GM23338 (cell line): ENCODE measurements around the gene USP46.

Experiments
- CREB1 ChIP-seq: fragments of 250-450 bp; sonication (Bioruptor Pico); IDR thresholded peaks from 2 replicates; pipeline ENCODE4 v1.5.0; 2020; ENCODE audit warnings: low read depth, mild to moderate bottlenecking, moderate library complexity
- CTCF ChIP-seq, 2 experiments: fragments of 200-600 bp in 1 of 2; sonication (generic) in 1 of 2; conservative IDR thresholded peaks; 2 replicates each; pipeline versions ENCODE4 v1.5.1 to v1.6.1; 2016 to 2017; ENCODE audit warnings: antibody characterized with exemption in 2 of 2, low read depth in 2 of 2, mild to moderate bottlenecking in 2 of 2, moderate library complexity in 1 of 2
- EZH2 ChIP-seq: fragments of 200-600 bp; sonication (generic); IDR thresholded peaks from one replicate; pipeline ENCODE4 v1.8.0; 2017; ENCODE audit warnings: antibody characterized with exemption, mild to moderate bottlenecking, low read depth; ENCODE audit not compliant: unreplicated experiment
- EZH2phosphoT487 ChIP-seq: fragments of 200-600 bp; sonication (generic); IDR thresholded peaks from one replicate; pipeline ENCODE4 v1.8.1; 2018; ENCODE audit warnings: antibody characterized with exemption; ENCODE audit not compliant: unreplicated experiment
- JUNB ChIP-seq: IDR thresholded peaks from one replicate; pipeline ENCODE4 v1.6.1; 2016; ENCODE audit warnings: antibody characterized with exemption; ENCODE audit not compliant: unreplicated experiment
- POLR2AphosphoS5 ChIP-seq: IDR thresholded peaks from 2 replicates; pipeline ENCODE4 v1.6.1; 2016; ENCODE audit warnings: antibody characterized with exemption, low read depth
- REST ChIP-seq: IDR thresholded peaks from one replicate; pipeline ENCODE4 v1.6.1; 2018; ENCODE audit warnings: antibody characterized with exemption; ENCODE audit not compliant: unreplicated experiment
- STAT1 ChIP-seq: IDR thresholded peaks from one replicate; pipeline ENCODE4 v1.6.1; 2016; ENCODE audit warnings: antibody characterized with exemption; ENCODE audit not compliant: unreplicated experiment
- ZNF462 ChIP-seq: fragments of 250-450 bp; sonication (Bioruptor Pico); IDR thresholded peaks from 2 replicates; pipeline ENCODE4 v1.5.0; 2020; ENCODE audit warnings: mild to moderate bottlenecking, moderate library complexity

- TF ChIP-seq CTCF (conservative IDR thresholded peaks at IDR 0.05; ENCODE audit: low read depth in 2 of 2) (no peak), EZH2phosphoT487 (no peak), EZH2 (no peak), CREB1 (CRISPR knock-in tag) (no peak), JUNB (no peak), POLR2AphosphoS5 (no peak), STAT1 (no peak), REST (no peak), ZNF462 (no peak)
These were observed 34.4 kb upstream of the USP46 start for GRCh38 chr4:52693492-52693891.
